Body of pancreas (tissue), 4 donors: Measurements from ENCODE around the gene PROZ.

Experiments
- CTCF ChIP-seq, 7 experiments: fragments of 450-650 bp in 4 of 7; fragments of 200-600 bp in 3 of 7; sonication (generic) in 3 of 7; IDR thresholded peaks; one replicate each; pipeline ENCODE4 v1.5.1; 2016 to 2019; ENCODE audit warnings: antibody characterized with exemption in 7 of 7
- POLR2A ChIP-seq, 3 donors: fragments of 450-650 bp; IDR thresholded peaks; one replicate each; pipeline ENCODE4 v1.6.1; 2016; ENCODE audit warnings: antibody characterized with exemption in 3 of 3, mild to moderate bottlenecking in 2 of 3

GRCh38 chr13:113110852-113111315 lies 47.6 kb upstream of the PROZ start:
- TF ChIP-seq CTCF (IDR thresholded peaks at IDR 0.05) (no peak), POLR2A (IDR thresholded peaks at IDR 0.05) (no peak)
